ENCODE results near the gene MYRIP.
"Not testable (repeated sequence)": the region's sequence is repeated elsewhere in the genome, so short reads cannot be mapped to it uniquely, and the experiment has no call there.

The MYRIP gene

GRCh38 chr3:39809181-39809994 lies at the start of gene MYRIP:
Gene MYRIP, plus strand, starts transcription at chr3:39809609. Its CDS starts 91,208 bp downstream, at chr3:39900817.
- no peak for DNase-seq

GRCh38 chr3:39760325-39760724 lies 49.1 kb upstream of the MYRIP start:
- no peak for DNase-seq

GRCh38 chr3:39762537-39763070 lies 46.8 kb upstream of the MYRIP start:
- DNase-seq, result no peak

GRCh38 chr3:39763390-39763789 lies 46.0 kb upstream of the MYRIP start:
- DNase-seq, result no peak

- no peak for DNase-seq
Observed at GRCh38 chr3:39765575-39765974, 43.8 kb upstream of the MYRIP start.

- no peak for DNase-seq
Observed at GRCh38 chr3:39766433-39766832, 43.0 kb upstream of the MYRIP start.

- DNase-seq, result not testable (repeated sequence)
Observed at GRCh38 chr3:39766909-39767308, 42.5 kb upstream of the MYRIP start.

- not testable (repeated sequence) for DNase-seq
Observed at GRCh38 chr3:39778168-39778567, 31.2 kb upstream of the MYRIP start.

GRCh38 chr3:39779511-39780230 lies 29.7 kb upstream of the MYRIP start:
- no peak for DNase-seq

- DNase-seq, result no peak
Observed at GRCh38 chr3:39780352-39780751, 29.1 kb upstream of the MYRIP start.

GRCh38 chr3:39781025-39781424 lies 28.4 kb upstream of the MYRIP start:
- DNase-seq, result no peak

GRCh38 chr3:39781632-39782031 lies 27.8 kb upstream of the MYRIP start:
- DNase-seq, result no peak

GRCh38 chr3:39783680-39784079 lies 25.7 kb upstream of the MYRIP start:
- DNase-seq, result no peak

GRCh38 chr3:39784922-39785321 lies 24.5 kb upstream of the MYRIP start:
- DNase-seq, result no peak

- DNase-seq, result no peak
Observed at GRCh38 chr3:39788128-39788883, 21.1 kb upstream of the MYRIP start.

GRCh38 chr3:39791603-39792002 lies 17.8 kb upstream of the MYRIP start:
- no peak for DNase-seq

- no peak for DNase-seq
Observed at GRCh38 chr3:39794880-39795279, 14.5 kb upstream of the MYRIP start.

- DNase-seq, result no peak
Observed at GRCh38 chr3:39801216-39801615, 8.2 kb upstream of the MYRIP start.

- DNase-seq, result not testable (repeated sequence)
Observed at GRCh38 chr3:39802486-39802885, 6.9 kb upstream of the MYRIP start.

GRCh38 chr3:39803956-39804355 lies 5.5 kb upstream of the MYRIP start:
- DNase-seq, result no peak

GRCh38 chr3:39804951-39805350 lies 4.5 kb upstream of the MYRIP start:
- DNase-seq, result no peak

- DNase-seq, result no peak
Observed at GRCh38 chr3:39805650-39806049, 3.8 kb upstream of the MYRIP start.

GRCh38 chr3:39806820-39807219 lies 2.6 kb upstream of the MYRIP start:
- no peak for DNase-seq

Measured in CD4-positive, alpha-beta T cell treated with Interleukin-6 for 4 hours (primary cell).